GM19238 (cell line): ENCODE measurements around the gene PPFIBP1.

Experiments used
- DNase-seq: peaks from one replicate; pipeline ENCODE4 v3.0.0; 2011; ENCODE audit warnings: low spot score; ENCODE audit not compliant: insufficient read length

PPFIBP1 gene

GRCh38 chr12:27511723-27512045 lies 12.3 kb upstream of the PPFIBP1 start:
- no peak for DNase-seq

GRCh38 chr12:27513155-27513824 lies 10.7 kb upstream of the PPFIBP1 start:
- no peak for DNase-seq

- no peak for DNase-seq
Measured at GRCh38 chr12:27515671-27516070, 8.3 kb upstream of the PPFIBP1 start.

- no peak for DNase-seq
Measured at GRCh38 chr12:27516625-27517024, 7.4 kb upstream of the PPFIBP1 start.

- DNase-seq: no peak
Measured at GRCh38 chr12:27517546-27517945, 6.5 kb upstream of the PPFIBP1 start.

GRCh38 chr12:27517961-27518665 lies 5.9 kb upstream of the PPFIBP1 start:
- DNase-seq: no peak

GRCh38 chr12:27521066-27521465 lies 2.9 kb upstream of the PPFIBP1 start:
- DNase-seq: no peak

- no peak for DNase-seq
Measured at GRCh38 chr12:27521981-27522380, 2.0 kb upstream of the PPFIBP1 start.

- no peak for DNase-seq
Measured at GRCh38 chr12:27523305-27523641, 733 bp upstream of the PPFIBP1 start.

- DNase-seq: no peak
Measured at GRCh38 chr12:27524494-27524835, 459 bp downstream of the PPFIBP1 start.

- DNase-seq: no peak
Measured at GRCh38 chr12:27524839-27525753, 1.1 kb downstream of the PPFIBP1 start.

GRCh38 chr12:27527512-27527911 lies 3.5 kb downstream of the PPFIBP1 start:
- no peak for DNase-seq

GRCh38 chr12:27528788-27529187 lies 4.8 kb downstream of the PPFIBP1 start:
- DNase-seq: no peak

GRCh38 chr12:27530157-27530922 lies 6.3 kb downstream of the PPFIBP1 start:
- no peak for DNase-seq

GRCh38 chr12:27531896-27532295 lies 7.9 kb downstream of the PPFIBP1 start:
- DNase-seq: no peak

GRCh38 chr12:27534060-27534764 lies 10.2 kb downstream of the PPFIBP1 start:
- DNase-seq: no peak

- DNase-seq: no peak
Measured at GRCh38 chr12:27534765-27535161, 10.8 kb downstream of the PPFIBP1 start.

- DNase-seq: no peak
Measured at GRCh38 chr12:27535318-27535717, 11.3 kb downstream of the PPFIBP1 start.

GRCh38 chr12:27537855-27538675 lies 14.1 kb downstream of the PPFIBP1 start:
- no peak for DNase-seq

- no peak for DNase-seq
Measured at GRCh38 chr12:27539191-27539631, 15.2 kb downstream of the PPFIBP1 start.
